ENCODE measurements around the gene IQSEC2.
A peak's percentile ranks its signal among the peaks of the same experiment; 100 is the strongest.

The IQSEC2 gene

DNA sequence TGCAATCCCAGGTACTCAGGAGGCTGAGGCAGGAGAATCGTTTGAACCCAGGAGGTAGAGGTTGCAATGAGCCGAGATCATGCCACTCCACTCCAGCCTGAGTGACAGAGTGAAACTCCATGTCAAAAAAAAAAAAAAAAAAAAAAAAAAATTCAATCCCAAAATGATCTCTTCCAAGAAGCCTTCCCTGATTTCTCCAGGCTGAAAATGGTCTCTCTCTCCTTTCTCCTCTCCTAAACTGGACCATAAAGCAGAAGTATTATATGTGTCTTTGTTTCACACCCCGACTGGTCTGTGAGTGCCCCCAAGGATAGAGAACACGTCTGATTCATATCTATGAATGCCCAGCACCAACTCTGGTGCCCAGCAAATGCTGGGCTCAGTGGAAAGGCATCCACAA is 39.1 kb downstream of the IQSEC2 start:
- Mint-ChIP-seq H3K9me3 (no peaks in the 10 kb centered on the region), H3K27me3 (no peaks in the 10 kb centered on the region), H3K36me3 (ENCODE audit: insufficient read depth) (peaks cover 3% of the 10 kb centered on the region), H3K4me1 (no peaks in the 10 kb centered on the region), H3K27ac (ENCODE audit: low read depth) (no peak overlapping the region), H3K4me3 (no peak overlapping the region)
- ATAC-seq (replicated peaks; ENCODE audit: extremely low read depth, poor library complexity, severe bottlenecking), result no peak
- DNase-seq (ENCODE audit: low spot score in 2 of 2), result no peak

DNA sequence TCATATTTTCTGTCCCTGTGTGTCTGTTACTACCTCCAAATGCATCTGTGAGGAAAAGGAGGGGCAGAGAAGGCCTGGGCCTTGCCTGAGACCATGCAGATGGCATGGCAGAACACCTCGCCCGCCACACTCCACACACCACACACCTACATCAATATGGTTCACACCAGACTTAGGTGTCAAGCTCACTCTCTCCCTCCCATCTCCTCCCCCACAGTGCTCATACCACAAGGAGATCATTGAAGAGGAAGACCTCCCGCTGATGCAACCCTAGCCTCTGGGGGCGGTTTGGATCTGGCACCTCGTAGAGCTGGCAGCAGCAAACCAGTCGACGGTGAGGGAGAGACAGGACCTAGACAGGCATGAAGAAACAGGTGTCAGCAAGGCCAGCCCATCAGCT is 39.8 kb downstream of the IQSEC2 start:
- no peaks in the 10 kb centered on the region for H3K27me3 Mint-ChIP-seq
- H3K27ac Mint-ChIP-seq (ENCODE audit: low read depth), result no peak overlapping the region
- H3K9me3 Mint-ChIP-seq, result no peaks in the 10 kb centered on the region
- H3K4me1 Mint-ChIP-seq, result no peaks in the 10 kb centered on the region
- DNase-seq (ENCODE audit: low spot score in 2 of 2), result no peak
- H3K36me3 Mint-ChIP-seq (ENCODE audit: insufficient read depth), result peaks cover 3% of the 10 kb centered on the region
- no peak overlapping the region for H3K4me3 Mint-ChIP-seq
- peak; percentile 36 for ATAC-seq (replicated peaks; ENCODE audit: extremely low read depth, poor library complexity, severe bottlenecking)

DNA sequence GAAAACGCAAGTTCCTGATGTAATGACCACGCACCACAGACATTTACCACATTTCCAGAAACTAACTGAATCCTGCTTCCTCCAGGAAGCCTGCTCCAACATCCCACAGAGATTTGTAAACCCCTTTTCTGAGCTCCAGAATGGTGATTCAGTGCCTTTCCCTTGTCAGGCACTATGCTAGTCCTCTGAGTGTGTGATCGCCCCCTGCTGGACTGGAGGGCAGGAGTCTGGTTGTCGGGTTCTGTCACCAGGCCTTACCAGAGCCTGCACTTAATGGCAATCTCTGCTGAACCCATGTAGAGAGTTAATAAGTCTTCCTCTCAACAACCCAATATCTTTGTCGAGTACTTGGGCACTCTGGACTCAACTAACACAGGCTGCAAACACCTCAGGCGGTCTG is 41.9 kb downstream of the IQSEC2 start:
- Mint-ChIP-seq H3K9me3 (no peaks in the 10 kb centered on the region), H3K36me3 (ENCODE audit: insufficient read depth) (peaks cover 2% of the 10 kb centered on the region), H3K27me3 (no peaks in the 10 kb centered on the region), H3K27ac (ENCODE audit: low read depth) (no peak overlapping the region), H3K4me1 (no peaks in the 10 kb centered on the region), H3K4me3 (no peak overlapping the region)
- no peak for ATAC-seq (replicated peaks; ENCODE audit: extremely low read depth, poor library complexity, severe bottlenecking)
- no peak for DNase-seq (ENCODE audit: low spot score in 2 of 2)

DNA sequence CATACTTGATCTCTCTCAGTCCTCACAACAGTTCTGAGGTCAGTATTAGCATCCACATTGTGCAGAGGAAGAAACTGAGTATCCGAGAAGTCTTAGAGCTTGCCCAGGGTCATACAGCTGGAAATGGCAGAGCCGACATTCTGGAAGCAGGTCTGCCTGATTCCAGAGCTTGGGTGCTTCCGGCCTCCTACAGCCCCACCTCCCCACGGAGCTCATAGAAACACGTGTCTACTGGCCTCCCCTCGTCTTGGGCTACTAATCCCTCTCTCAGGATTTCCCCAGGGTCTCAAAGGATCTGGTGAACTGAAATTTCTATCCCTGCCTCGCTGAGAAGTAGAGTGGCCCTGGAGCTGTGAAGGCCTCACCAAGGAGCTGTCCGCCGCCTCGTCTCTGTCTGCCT is 44.3 kb downstream of the IQSEC2 start:
- Mint-ChIP-seq H3K36me3 (ENCODE audit: insufficient read depth) (no peaks in the 10 kb centered on the region), H3K4me1 (no peaks in the 10 kb centered on the region), H3K27me3 (no peaks in the 10 kb centered on the region), H3K27ac (ENCODE audit: low read depth) (no peak overlapping the region), H3K4me3 (no peak overlapping the region), H3K9me3 (no peaks in the 10 kb centered on the region)
- DNase-seq (ENCODE audit: low spot score in 2 of 2) (no peak), ATAC-seq (replicated peaks; ENCODE audit: extremely low read depth, poor library complexity, severe bottlenecking) (no peak)

DNA sequence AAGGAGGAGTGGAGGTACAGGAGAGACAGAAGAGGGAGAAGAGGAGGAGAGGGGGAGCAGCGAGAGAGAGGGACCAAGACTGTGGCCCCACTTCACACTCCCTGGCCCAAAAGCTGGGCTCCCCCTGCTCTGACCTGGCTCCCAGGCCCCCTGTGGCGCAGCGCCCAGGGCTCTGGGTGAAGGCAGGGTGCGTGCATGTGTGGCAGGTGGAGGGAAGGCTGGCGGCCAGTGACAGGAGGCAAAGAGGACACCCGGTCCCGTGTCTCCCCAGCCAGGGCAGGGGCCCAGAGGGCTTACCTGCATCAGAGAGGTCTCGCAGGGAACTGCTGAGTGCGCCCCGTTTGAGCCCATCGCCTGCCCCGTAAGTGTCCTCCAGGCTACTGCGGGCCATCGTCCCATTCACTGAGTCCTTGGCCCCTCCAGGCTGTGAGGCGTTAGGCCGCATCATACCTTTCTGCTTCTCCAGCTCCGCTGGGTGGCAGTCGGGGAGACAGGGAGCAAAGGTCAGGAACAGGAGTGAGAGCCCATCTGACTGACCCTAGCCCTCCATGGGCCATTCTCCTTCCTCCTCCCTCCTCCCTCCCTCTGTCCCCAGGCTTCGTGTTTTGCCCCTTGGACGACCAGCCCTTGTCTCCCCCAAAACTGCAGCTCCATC is 45.2 kb downstream of the IQSEC2 start:
- Mint-ChIP-seq H3K27ac (ENCODE audit: low read depth) (no peak overlapping the region), H3K9me3 (no peaks in the 10 kb centered on the region), H3K4me1 (no peaks in the 10 kb centered on the region), H3K4me3 (no peak overlapping the region), H3K36me3 (ENCODE audit: insufficient read depth) (no peaks in the 10 kb centered on the region), H3K27me3 (peaks cover 7% of the 10 kb centered on the region)
- DNase-seq (ENCODE audit: low spot score in 2 of 2) (no peak), ATAC-seq (replicated peaks; ENCODE audit: extremely low read depth, poor library complexity, severe bottlenecking) (no peak)

DNA sequence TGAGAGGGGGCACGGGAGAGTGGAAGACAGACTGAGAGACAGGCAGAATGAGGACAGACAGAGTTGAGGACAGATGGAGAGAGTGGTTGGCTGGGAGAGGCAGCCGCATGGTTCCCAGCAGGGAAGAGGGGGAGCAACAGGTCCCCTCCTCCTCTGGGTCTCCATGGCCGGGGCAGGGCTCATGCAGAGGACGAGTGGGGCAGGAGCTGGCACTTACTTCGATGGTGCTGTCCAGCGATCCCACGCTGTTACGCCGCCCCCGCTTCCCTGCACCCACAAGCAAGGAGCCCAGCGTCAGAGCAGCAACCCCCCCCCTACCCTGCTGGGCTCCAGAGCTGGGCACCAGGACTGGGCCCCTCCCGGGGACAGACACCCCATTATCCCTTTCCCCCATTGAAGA is 45.8 kb downstream of the IQSEC2 start:
- no peaks in the 10 kb centered on the region for H3K36me3 Mint-ChIP-seq (ENCODE audit: insufficient read depth)
- H3K4me3 Mint-ChIP-seq, result no peak overlapping the region
- DNase-seq (ENCODE audit: low spot score in 2 of 2) (no peak), ATAC-seq (replicated peaks; ENCODE audit: extremely low read depth, poor library complexity, severe bottlenecking) (no peak)
- no peaks in the 10 kb centered on the region for H3K9me3 Mint-ChIP-seq
- H3K4me1 Mint-ChIP-seq, result no peaks in the 10 kb centered on the region
- H3K27ac Mint-ChIP-seq (ENCODE audit: low read depth), result peak overlapping the region; percentile 19
- peaks cover 9% of the 10 kb centered on the region for H3K27me3 Mint-ChIP-seq

DNA sequence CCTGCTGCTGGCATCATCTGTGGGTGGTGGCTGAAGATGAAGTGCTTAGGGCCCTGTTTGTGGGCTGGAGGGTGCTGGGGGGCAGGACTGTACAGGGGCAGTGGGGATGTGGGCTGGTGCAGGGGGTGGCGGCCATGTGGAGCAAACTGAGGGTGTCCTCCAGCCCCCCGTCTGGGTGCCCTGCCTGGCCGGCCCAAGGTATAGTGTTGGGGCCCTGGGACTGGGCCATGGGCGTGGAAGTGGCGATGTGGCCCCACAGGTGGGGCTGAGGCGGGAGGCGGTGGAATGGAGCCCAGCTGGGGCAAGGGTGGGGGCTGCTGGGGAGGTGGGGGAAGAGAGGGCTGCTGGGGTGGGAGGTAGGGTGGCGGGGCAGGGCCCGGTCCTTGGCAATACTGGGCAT is 46.9 kb downstream of the IQSEC2 start:
- H3K36me3 Mint-ChIP-seq (ENCODE audit: insufficient read depth), result no peaks in the 10 kb centered on the region
- H3K27me3 Mint-ChIP-seq, result peaks cover 9% of the 10 kb centered on the region
- H3K4me3 Mint-ChIP-seq, result no peak overlapping the region
- no peak for ATAC-seq (replicated peaks; ENCODE audit: extremely low read depth, poor library complexity, severe bottlenecking)
- no peak overlapping the region for H3K27ac Mint-ChIP-seq (ENCODE audit: low read depth)
- H3K9me3 Mint-ChIP-seq, result no peaks in the 10 kb centered on the region
- no peak for DNase-seq (ENCODE audit: low spot score in 2 of 2)
- no peaks in the 10 kb centered on the region for H3K4me1 Mint-ChIP-seq

DNA sequence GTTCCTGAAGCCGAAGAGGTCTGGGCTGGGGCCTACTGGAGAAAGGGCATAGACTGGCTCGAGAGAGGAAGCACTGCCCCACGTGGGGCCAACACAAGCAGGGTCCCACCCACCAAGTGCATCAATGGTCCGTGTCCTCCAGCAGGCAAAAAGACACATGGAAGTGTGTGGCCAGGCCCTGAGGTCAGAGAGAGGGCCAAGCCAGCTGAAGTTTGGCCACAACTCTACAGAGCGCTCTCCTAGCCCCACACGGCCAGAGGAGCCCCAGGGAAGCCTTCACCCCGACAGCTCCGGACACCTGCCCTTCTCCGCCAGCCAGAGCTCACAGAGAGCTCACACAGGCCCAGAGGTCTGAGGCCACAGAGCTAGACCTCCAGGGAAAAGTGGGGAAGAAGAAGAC is 47.8 kb downstream of the IQSEC2 start:
- Mint-ChIP-seq H3K4me3 (no peak overlapping the region), H3K36me3 (ENCODE audit: insufficient read depth) (no peaks in the 10 kb centered on the region), H3K4me1 (no peaks in the 10 kb centered on the region), H3K27ac (ENCODE audit: low read depth) (no peak overlapping the region), H3K9me3 (no peaks in the 10 kb centered on the region), H3K27me3 (peaks cover 9% of the 10 kb centered on the region)
- DNase-seq (ENCODE audit: low spot score in 2 of 2) (no peak), ATAC-seq (replicated peaks; ENCODE audit: extremely low read depth, poor library complexity, severe bottlenecking) (no peak)

DNA sequence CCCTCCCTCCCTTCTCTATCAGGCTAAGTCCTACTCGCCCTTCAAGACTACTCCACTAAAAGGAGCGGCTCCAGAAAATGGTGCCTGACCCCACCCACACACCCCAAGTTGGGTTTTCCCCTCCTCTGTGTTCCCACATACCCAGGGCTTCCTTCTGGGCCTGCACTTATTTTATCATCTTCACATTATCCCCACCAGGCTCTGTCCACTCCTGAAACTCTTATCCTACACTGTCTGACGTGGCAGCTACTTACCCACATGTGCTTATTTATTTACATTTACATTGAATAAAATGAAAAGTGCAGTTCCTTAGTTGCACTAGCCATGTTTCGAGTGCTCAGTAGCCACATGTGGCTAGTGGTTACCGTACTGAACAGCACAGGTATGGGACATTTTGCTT is 51.3 kb downstream of the IQSEC2 start:
- peaks cover 9% of the 10 kb centered on the region for H3K27me3 Mint-ChIP-seq
- H3K4me3 Mint-ChIP-seq, result no peak overlapping the region
- no peaks in the 10 kb centered on the region for H3K9me3 Mint-ChIP-seq
- peaks cover 7% of the 10 kb centered on the region for H3K36me3 Mint-ChIP-seq (ENCODE audit: insufficient read depth)
- H3K4me1 Mint-ChIP-seq, result no peaks in the 10 kb centered on the region
- no peak overlapping the region for H3K27ac Mint-ChIP-seq (ENCODE audit: low read depth)
- no peak for DNase-seq (ENCODE audit: low spot score in 2 of 2)
- no peak for ATAC-seq (replicated peaks; ENCODE audit: extremely low read depth, poor library complexity, severe bottlenecking)

DNA sequence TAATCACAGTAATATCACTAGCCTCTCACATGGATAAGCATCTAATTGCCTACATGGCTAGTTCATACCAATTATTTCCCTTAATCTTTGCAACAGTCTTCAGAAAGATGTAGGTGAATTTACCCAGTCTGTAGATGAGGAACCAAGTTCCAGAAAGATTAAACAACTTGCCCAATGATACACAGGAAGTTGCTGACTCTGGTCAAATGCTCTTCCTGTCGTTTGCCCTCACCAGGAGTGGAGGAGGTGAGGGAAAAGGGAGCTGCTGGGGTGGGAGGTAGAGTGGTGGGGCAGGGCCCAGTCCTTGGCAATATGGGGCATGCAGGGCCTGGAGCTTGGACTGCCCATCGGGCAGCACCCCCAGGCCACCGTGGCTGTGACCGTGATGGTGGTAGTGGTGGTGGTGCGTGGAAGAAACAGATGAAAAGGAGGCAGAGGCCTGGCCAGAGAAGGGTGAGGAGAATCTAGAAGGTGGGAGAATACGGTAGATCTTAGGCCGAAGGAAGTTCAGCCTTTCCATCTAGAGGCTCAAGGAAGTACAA is 54.1 kb downstream of the IQSEC2 start:
- no peak overlapping the region for H3K4me3 Mint-ChIP-seq
- H3K36me3 Mint-ChIP-seq (ENCODE audit: insufficient read depth), result peaks cover 17% of the 10 kb centered on the region
- peaks cover 9% of the 10 kb centered on the region for H3K27me3 Mint-ChIP-seq
- peaks cover 17% of the 10 kb centered on the region for H3K4me1 Mint-ChIP-seq
- H3K9me3 Mint-ChIP-seq, result no peaks in the 10 kb centered on the region
- ATAC-seq (replicated peaks; ENCODE audit: extremely low read depth, poor library complexity, severe bottlenecking) (no peak), DNase-seq (ENCODE audit: low spot score in 2 of 2) (no peak)
- no peak overlapping the region for H3K27ac Mint-ChIP-seq (ENCODE audit: low read depth)

DNA sequence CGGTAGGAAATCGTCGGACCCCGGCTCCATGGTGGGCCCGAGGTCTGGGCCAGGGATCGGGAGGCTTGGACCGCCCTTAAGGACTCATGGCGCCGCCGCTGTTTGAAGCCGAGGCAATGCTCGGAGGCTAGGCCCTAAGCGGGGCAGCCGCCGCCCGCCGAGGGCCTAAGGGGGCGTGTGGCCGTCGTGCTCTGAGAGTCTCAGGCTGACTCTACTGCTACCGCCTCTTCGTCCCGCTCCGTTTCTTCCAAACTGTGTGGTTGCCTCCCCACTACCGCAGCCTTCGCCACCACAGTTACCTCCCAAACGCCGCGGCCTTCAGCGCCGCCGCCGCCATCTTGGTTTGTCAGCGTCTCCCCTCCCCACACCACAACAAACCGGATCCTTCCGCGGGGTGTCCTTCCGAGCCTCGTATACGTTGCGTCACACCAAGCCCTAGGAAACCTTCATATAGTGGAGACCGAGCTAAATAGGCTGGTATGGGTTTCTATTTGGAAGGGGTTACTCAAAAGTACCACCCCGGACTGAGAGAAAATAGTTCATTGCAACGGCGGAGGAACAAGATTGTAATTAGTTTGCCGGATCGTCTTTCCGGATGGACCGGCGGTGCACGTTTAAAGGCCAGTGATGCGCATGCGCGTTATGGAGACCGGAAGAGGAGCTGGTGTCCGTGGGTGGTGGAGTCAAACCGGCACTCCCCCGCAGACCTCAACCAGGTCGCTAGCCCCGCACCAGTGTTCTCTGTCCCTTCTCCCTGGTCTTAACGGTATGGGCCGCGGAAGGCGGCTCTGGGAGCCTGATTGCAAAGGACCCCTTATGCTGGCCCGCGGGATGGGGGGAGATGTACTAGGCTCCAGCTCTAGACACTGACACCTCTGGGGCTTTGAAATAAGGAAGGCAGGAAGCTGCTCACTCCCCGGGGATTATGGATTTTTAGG is 56.3 kb downstream of the IQSEC2 start, which contains the start of gene KDM5C:
Gene KDM5C (minus strand): TSS at position 348 of the 938 bp plus-strand sequence. CDS start 318 bp downstream, at position 30.
- ATAC-seq (replicated peaks; ENCODE audit: extremely low read depth, poor library complexity, severe bottlenecking), result peak; percentile 72
- H3K27ac Mint-ChIP-seq (ENCODE audit: low read depth), result peak within 1 kb of the TSS; percentile 98

DNA sequence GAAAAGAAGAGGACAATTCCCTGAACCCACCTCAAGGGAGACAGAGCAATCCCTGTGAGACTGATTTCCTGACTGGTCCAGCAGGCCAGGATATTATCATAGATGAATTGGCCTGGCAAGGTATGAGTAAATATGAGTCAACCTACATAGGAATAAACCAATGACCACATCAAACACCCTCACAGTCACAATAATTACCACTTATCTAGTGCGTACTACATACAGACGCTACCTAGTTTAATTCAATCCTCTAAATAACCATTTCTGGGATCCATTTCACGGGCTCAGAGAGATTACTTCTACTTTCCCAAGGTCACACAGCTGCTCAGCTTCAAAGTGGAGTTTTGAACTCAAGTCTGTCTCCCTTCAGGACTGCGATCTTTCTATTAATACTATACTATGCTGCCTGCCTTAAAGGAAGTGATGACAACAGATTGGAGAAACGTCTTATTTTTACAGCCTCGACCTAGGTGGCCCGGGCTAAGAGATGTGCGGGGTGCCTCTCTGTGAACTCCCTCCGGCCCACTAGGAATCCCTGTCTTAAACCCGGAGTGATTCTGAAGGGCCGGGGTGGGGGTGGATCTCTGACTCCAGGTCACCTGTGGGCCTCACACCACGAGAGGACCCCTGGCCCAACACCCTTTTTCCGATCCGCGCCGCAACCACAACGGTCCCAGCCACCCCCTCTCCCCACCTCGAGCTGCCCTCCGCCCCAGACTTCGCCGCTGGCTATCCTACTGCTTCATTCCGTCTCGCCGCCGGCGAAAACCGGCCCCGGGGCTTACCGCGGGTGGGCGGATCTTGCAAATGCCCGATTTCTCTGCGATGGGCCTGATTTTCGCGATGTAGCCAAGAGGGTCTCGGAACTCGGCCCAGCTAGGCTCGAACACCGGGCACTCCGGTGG is 57.2 kb downstream of the IQSEC2 start:
- peaks cover 19% of the 10 kb centered on the region for H3K36me3 Mint-ChIP-seq (ENCODE audit: insufficient read depth)
- ATAC-seq (replicated peaks; ENCODE audit: extremely low read depth, poor library complexity, severe bottlenecking), result peak; percentile 42
- no peaks in the 10 kb centered on the region for H3K27me3 Mint-ChIP-seq
- peak in 1 of 2 donors; percentile 13 for DNase-seq (ENCODE audit: low spot score in 2 of 2)
- peaks cover 26% of the 10 kb centered on the region for H3K4me1 Mint-ChIP-seq
- H3K27ac Mint-ChIP-seq (ENCODE audit: low read depth), result peak overlapping the region; percentile 98
- peak overlapping the region; percentile 97 for H3K4me3 Mint-ChIP-seq
- no peaks in the 10 kb centered on the region for H3K9me3 Mint-ChIP-seq

More for the DNA sequence above, 56.3 kb downstream of the IQSEC2 start, which contains the start of gene KDM5C:
- Mint-ChIP-seq H3K9me3 (no peaks in the 10 kb centered on the region), H3K4me1 (peaks cover 26% of the 10 kb centered on the region), H3K4me3 (peak within 1 kb of the TSS; percentile 97), H3K36me3 (ENCODE audit: insufficient read depth) (peaks cover 18% of the 10 kb centered on the region), H3K27me3 (no peaks in the 10 kb centered on the region)
- DNase-seq (ENCODE audit: low spot score in 2 of 2), result peak; percentile 66 to 79
